Liver (tissue), 9 donors: Measurements from ENCODE around the gene MYOD1. TPM values are rescaled to one million over a fixed set of nuclear protein-coding genes. Genes with fewer than 3 reads are reported as not detected.

Source experiments
- DNase-seq: peaks from one replicate; pipeline ENCODE4 v3.0.0-alpha.2; 2017; ENCODE audit warnings: low spot score
- H3K27ac ChIP-seq, 2 donors: one replicate each; pipeline ENCODE4 v1.7.0; 2013; ENCODE audit warnings: inconsistent platforms in 2 of 2, low read length in 2 of 2, control low read depth in 1 of 2, low read depth in 1 of 2, mild to moderate bottlenecking in 1 of 2
- H3K27me3 ChIP-seq, 4 donors: one replicate each; pipeline versions ENCODE4 v1.6.1 to v1.7.0; 2013; ENCODE audit warnings: low read length in 3 of 4, inconsistent platforms in 1 of 4, mild to moderate bottlenecking in 1 of 4, moderate library complexity in 1 of 4; ENCODE audit not compliant: control insufficient read depth in 4 of 4, insufficient read depth in 4 of 4
- H3K36me3 ChIP-seq, 4 donors: one replicate each; pipeline versions ENCODE4 v1.6.1 to v1.7.0; 2013; ENCODE audit warnings: low read length in 3 of 4, mild to moderate bottlenecking in 3 of 4, low read depth in 1 of 4, moderate library complexity in 1 of 4; ENCODE audit not compliant: control insufficient read depth in 4 of 4, insufficient read depth in 3 of 4
- H3K4me1 ChIP-seq, 4 donors: one replicate each; pipeline versions ENCODE4 v1.6.1 to v1.7.0; 2013; ENCODE audit warnings: low read length in 3 of 4, mild to moderate bottlenecking in 3 of 4, moderate library complexity in 1 of 4; ENCODE audit not compliant: control insufficient read depth in 4 of 4, insufficient read depth in 4 of 4
- H3K4me3 ChIP-seq, 3 donors: one replicate each; pipeline versions ENCODE4 v1.6.1 to v1.7.0; 2013; ENCODE audit warnings: low read length in 3 of 3, control low read depth in 1 of 3, low read depth in 1 of 3, mild to moderate bottlenecking in 1 of 3
- H3K9ac ChIP-seq, 2 donors: one replicate each; pipeline ENCODE4 v1.7.0; 2013; ENCODE audit warnings: low read length in 2 of 2, mild to moderate bottlenecking in 2 of 2, moderate library complexity in 2 of 2, control low read depth in 1 of 2, low read depth in 1 of 2
- H3K9me3 ChIP-seq, 4 donors: one replicate each; pipeline versions ENCODE4 v1.6.1 to v1.7.0; 2013; ENCODE audit warnings: low read length in 3 of 4; ENCODE audit not compliant: control insufficient read depth in 4 of 4
- ATF3 ChIP-seq: IDR thresholded peaks from 2 replicates; pipeline ENCODE4 v1.6.1; 2016; ENCODE audit warnings: antibody characterized with exemption
- CTCF ChIP-seq: fragments of 150-350 bp; IDR thresholded peaks from 2 replicates; pipeline ENCODE4 v1.5.1; 2017; ENCODE audit warnings: improper control_type of control experiment, low read depth, low read length; ENCODE audit not compliant: missing input control
- FOXA1 ChIP-seq: IDR thresholded peaks from 2 replicates; pipeline ENCODE4 v1.6.1; 2016; ENCODE audit warnings: antibody characterized with exemption
- FOXA2 ChIP-seq: IDR thresholded peaks from 2 replicates; pipeline ENCODE4 v1.6.1; 2016; ENCODE audit warnings: antibody characterized with exemption
- GABPA ChIP-seq, 2 donors: IDR thresholded peaks in 1 of 2; conservative IDR thresholded peaks in 1 of 2; 2 replicates each; pipeline ENCODE4 v1.6.1; 2016; ENCODE audit warnings: antibody characterized with exemption in 2 of 2, mild to moderate bottlenecking in 1 of 2, moderate library complexity in 1 of 2
- HNF4A ChIP-seq, 2 donors: conservative IDR thresholded peaks; 2 replicates each; pipeline ENCODE4 v1.6.1; 2016; ENCODE audit warnings: antibody characterized with exemption in 2 of 2, mild to moderate bottlenecking in 2 of 2
- HNF4G ChIP-seq: IDR thresholded peaks from 2 replicates; pipeline ENCODE4 v1.6.1; 2016; ENCODE audit warnings: antibody characterized with exemption
- JUND ChIP-seq, 2 donors: IDR thresholded peaks; 2 replicates each; pipeline ENCODE4 v1.6.1; 2016; ENCODE audit warnings: antibody characterized with exemption in 2 of 2
- MAX ChIP-seq: IDR thresholded peaks from 2 replicates; pipeline ENCODE4 v1.6.1; 2016; ENCODE audit warnings: antibody characterized with exemption
- NR2F2 ChIP-seq: IDR thresholded peaks from 2 replicates; pipeline ENCODE4 v1.6.1; 2016; ENCODE audit warnings: antibody characterized with exemption
- RAD21 ChIP-seq, 2 donors: IDR thresholded peaks; 2 replicates each; pipeline ENCODE4 v1.6.1; 2016; ENCODE audit warnings: antibody characterized with exemption in 2 of 2, mild to moderate bottlenecking in 2 of 2
- REST ChIP-seq: IDR thresholded peaks from 2 replicates; pipeline ENCODE4 v1.6.1; 2016; ENCODE audit warnings: antibody characterized with exemption, mild to moderate bottlenecking
- SP1 ChIP-seq: IDR thresholded peaks from 2 replicates; pipeline ENCODE4 v1.6.1; 2018; ENCODE audit warnings: antibody characterized with exemption, mild to moderate bottlenecking
- TAF1 ChIP-seq: conservative IDR thresholded peaks from 2 replicates; pipeline ENCODE4 v1.6.1; 2016; ENCODE audit warnings: antibody characterized with exemption, mild to moderate bottlenecking
- YY1 ChIP-seq: IDR thresholded peaks from 2 replicates; pipeline ENCODE4 v1.6.1; 2016; ENCODE audit warnings: antibody characterized with exemption, mild to moderate bottlenecking
- ZBTB33 ChIP-seq: IDR thresholded peaks from 2 replicates; pipeline ENCODE4 v1.6.1; 2016; ENCODE audit warnings: antibody characterized with exemption
- WGBS: extraction: QIAGEN DNeasy Blood & Tissue Kit; methylation state at CpG from one replicate; pipeline ENCODE4 v1.1.7; 2013; 5-methylcytosine and 5-hydroxymethylcytosine counted together
- polyA plus RNA-seq, 2 donors: library from polyadenylated mRNA; stranded (reverse) in 1 of 2; unstranded in 1 of 2; fragments of 200-250 nt in 1 of 2; fragments of >200 nt in 1 of 2; fragmentation: Nextera tagmentation in 1 of 2; extraction: Ambion mirVana in 1 of 2; gene quantifications; one replicate each; pipeline versions ENCODE4 v1.2.1 to v1.2.3, GENCODE V29; 2013 to 2015
- total RNA-seq, 2 donors: library from RNA; depleted of rRNA; stranded (reverse); fragments of >200 nt; gene quantifications; one replicate each; pipeline ENCODE4 v1.2.3, GENCODE V29; 2014
- donor health status: healthy.
- donor health status: healthy.
- donor health status: healthy.
- donor health status: healthy.
- donor health status: healthy.

Gene MYOD1
- total and polyA plus RNA-seq, 4 donors, result not detected

GRCh38 chr11:17725174-17725573, 5.8 kb downstream of the MYOD1 start:
- Histone ChIP-seq H3K9ac (no peak overlapping the region), H3K4me3 (no peak overlapping the region), H3K9me3 (no peaks in the 10 kb centered on the region), H3K4me1 (peaks cover 7 to 11% (median 9%) of the 10 kb centered on the region in 4 donors), H3K27ac (no peak overlapping the region), H3K36me3 (no peaks in the 10 kb centered on the region), H3K27me3 (peaks cover 2 to 16% (median 12%) of the 10 kb centered on the region in 4 donors)
- TF ChIP-seq ZBTB33, result no peak
- TF ChIP-seq SP1, result no peak
- no peak for TF ChIP-seq JUND (IDR thresholded peaks at IDR 0.05)
- TF ChIP-seq HNF4A (conservative IDR thresholded peaks at IDR 0.05), result no peak
- TF ChIP-seq NR2F2, result no peak
- no peak for TF ChIP-seq GABPA (IDR thresholded peaks at IDR 0.05 in 1 of 2, conservative IDR thresholded peaks at IDR 0.05 in 1 of 2)
- no peak for TF ChIP-seq HNF4G
- WGBS, result 73% methylated on average over 2 of the region's 2 CpGs
- DNase-seq, result no peak

- TF ChIP-seq FOXA1 (no peak), REST (no peak), HNF4G (no peak), NR2F2 (no peak), SP1 (no peak), RAD21 (IDR thresholded peaks at IDR 0.05) (no peak), ATF3 (no peak), HNF4A (conservative IDR thresholded peaks at IDR 0.05) (no peak), GABPA (IDR thresholded peaks at IDR 0.05 in 1 of 2, conservative IDR thresholded peaks at IDR 0.05 in 1 of 2) (no peak), FOXA2 (no peak), TAF1 (no peak), ZBTB33 (no peak), MAX (no peak), CTCF (no peak), YY1 (no peak), JUND (IDR thresholded peaks at IDR 0.05) (no peak)
- no peaks in the 10 kb centered on the region for H3K9me3 ChIP-seq
- no peak overlapping the region for H3K9ac ChIP-seq
- no peak overlapping the region for H3K4me3 ChIP-seq
- peaks cover 7 to 20% (median 12%) of the 10 kb centered on the region in 4 donors for H3K4me1 ChIP-seq
- no peak overlapping the region for H3K27ac ChIP-seq
- WGBS, result 61% methylated on average over 2 of the region's 2 CpGs
- no peak for DNase-seq
- no peaks in the 10 kb centered on the region for H3K36me3 ChIP-seq
- H3K27me3 ChIP-seq, result peaks cover 0 to 3% (median 0%) of the 10 kb centered on the region in 4 donors
Observed at GRCh38 chr11:17730137-17730536, 10.8 kb downstream of the MYOD1 start.
